ENCODE results near the gene FIGLA. TPM values are rescaled to one million over a fixed set of nuclear protein-coding genes. Genes with fewer than 3 reads are reported as not detected.

Gene FIGLA
- total RNA-seq, 1 experiment from 2014 or later, result not detected

DNA sequence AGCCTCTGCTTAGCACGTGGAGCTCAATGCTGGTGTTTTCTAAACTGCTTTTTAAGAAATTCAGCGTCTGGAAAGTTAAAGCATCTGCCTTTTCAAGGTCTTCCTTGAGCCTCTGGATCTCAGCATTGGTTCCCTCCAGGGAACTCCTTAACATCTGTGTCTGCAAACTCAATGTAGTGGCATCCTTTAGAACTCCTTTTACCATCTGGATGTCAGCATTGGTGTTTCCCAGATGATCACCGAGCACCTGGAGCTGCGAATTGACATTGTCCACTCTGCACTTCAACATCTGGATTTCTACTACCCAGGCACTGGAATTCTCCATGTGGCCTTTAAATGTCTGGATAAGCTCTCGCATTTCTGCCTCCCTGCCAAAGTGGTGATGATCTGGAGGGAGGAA, 26.3 kb upstream of the FIGLA start:
- Histone ChIP-seq H2BK120ac (ENCODE audit: low read depth, low read length, poor library complexity, severe bottlenecking) (no peak overlapping the region), H3K27ac (ENCODE audit: insufficient read length, low read depth, low read length) (no peak overlapping the region), H2AK5ac (ENCODE audit: insufficient read length, low read length) (no peak overlapping the region), H3K4me2 (ENCODE audit: insufficient read depth, insufficient read length, low read length) (no peak overlapping the region), H3K27me3 (ENCODE audit: insufficient read depth, low read length) (no peaks in the 10 kb centered on the region), H3K9ac (ENCODE audit: extremely low read depth, insufficient read length, low read length) (no peak overlapping the region), H2AFZ (ENCODE audit: low read length) (no peak overlapping the region), H3K14ac (ENCODE audit: insufficient read depth, low read length) (no peak overlapping the region), H3K18ac (ENCODE audit: insufficient read length, low read depth, low read length) (no peak overlapping the region), H3K23ac (ENCODE audit: insufficient read length, low read depth, low read length) (no peak overlapping the region), H3T11ph (ENCODE audit: low read length) (no peak overlapping the region), H3K79me2 (ENCODE audit: insufficient read depth, low read length) (no peaks in the 10 kb centered on the region), H3K4me1 (ENCODE audit: insufficient read depth, low read length) (no peaks in the 10 kb centered on the region), H2BK15ac (ENCODE audit: low read depth, low read length) (no peak overlapping the region), H3K56ac (ENCODE audit: insufficient read length, low read depth, low read length) (no peak overlapping the region), H2BK5ac (ENCODE audit: insufficient read length, low read length) (no peak overlapping the region), H2BK20ac (ENCODE audit: low read depth, low read length, poor library complexity, severe bottlenecking) (no peak overlapping the region), H4K20me1 (ENCODE audit: control insufficient read depth, insufficient read depth, insufficient read length) (no peaks in the 10 kb centered on the region), H3K79me1 (ENCODE audit: insufficient read depth, low read depth, low read length, poor library complexity, severe bottlenecking) (no peaks in the 10 kb centered on the region), H3K4ac (ENCODE audit: low read depth, low read length) (no peak overlapping the region), H2BK12ac (ENCODE audit: insufficient read length, low read depth, low read length) (no peak overlapping the region), H4K8ac (replicated peaks; ENCODE audit: insufficient read length, low read depth, low read length) (no peak overlapping the region), H4K91ac (ENCODE audit: insufficient read length, low read depth, low read length) (no peak overlapping the region), H3K23me2 (ENCODE audit: insufficient read length, low read depth, low read length, poor library complexity, severe bottlenecking) (no peaks in the 10 kb centered on the region), H3K9me3 (ENCODE audit: control insufficient read depth, low read depth, low read length) (no peaks in the 10 kb centered on the region), H4K5ac (ENCODE audit: insufficient read length, low read depth, low read length) (no peak overlapping the region)
- H3K27ac Mint-ChIP-seq, result peak overlapping the region in 1 of 3 experiments; percentile 12; a peak in 1 of 7 replicates
- DNase-seq, result no peak
- H3K4me1 Mint-ChIP-seq, result peaks cover 6 to 9% of the 10 kb centered on the region in 2 experiments
- no CpG with 5 or more reads among the region's 5 CpGs for WGBS (ENCODE audit: extremely low coverage, insufficient read length, low lambda C conversion rate)
- peaks cover 65% of the 10 kb centered on the region for H3K27me3 Mint-ChIP-seq (ENCODE audit: low read depth)
- H3K4me3 Mint-ChIP-seq, result no peak overlapping the region
- no peaks in the 10 kb centered on the region; a peak in 1 of 5 replicates for H3K9me3 Mint-ChIP-seq
- TF ChIP-seq, protein P1, sequence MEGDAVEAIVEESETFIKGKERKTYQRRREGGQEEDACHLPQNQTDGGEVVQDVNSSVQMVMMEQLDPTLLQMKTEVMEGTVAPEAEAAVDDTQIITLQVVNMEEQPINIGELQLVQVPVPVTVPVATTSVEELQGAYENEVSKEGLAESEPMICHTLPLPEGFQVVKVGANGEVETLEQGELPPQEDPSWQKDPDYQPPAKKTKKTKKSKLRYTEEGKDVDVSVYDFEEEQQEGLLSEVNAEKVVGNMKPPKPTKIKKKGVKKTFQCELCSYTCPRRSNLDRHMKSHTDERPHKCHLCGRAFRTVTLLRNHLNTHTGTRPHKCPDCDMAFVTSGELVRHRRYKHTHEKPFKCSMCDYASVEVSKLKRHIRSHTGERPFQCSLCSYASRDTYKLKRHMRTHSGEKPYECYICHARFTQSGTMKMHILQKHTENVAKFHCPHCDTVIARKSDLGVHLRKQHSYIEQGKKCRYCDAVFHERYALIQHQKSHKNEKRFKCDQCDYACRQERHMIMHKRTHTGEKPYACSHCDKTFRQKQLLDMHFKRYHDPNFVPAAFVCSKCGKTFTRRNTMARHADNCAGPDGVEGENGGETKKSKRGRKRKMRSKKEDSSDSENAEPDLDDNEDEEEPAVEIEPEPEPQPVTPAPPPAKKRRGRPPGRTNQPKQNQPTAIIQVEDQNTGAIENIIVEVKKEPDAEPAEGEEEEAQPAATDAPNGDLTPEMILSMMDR (conservative IDR thresholded peaks at IDR 0.05), result no peak
- no peaks in the 10 kb centered on the region for H3K36me3 Mint-ChIP-seq (ENCODE audit: insufficient read depth in 1 of 3, low read depth in 3 of 3)

All from H9 (cell line).